ENCODE data around the gene CACNG4.
"Not testable (repeated sequence)": the region's sequence is repeated elsewhere in the genome, so short reads cannot be mapped to it uniquely, and the experiment has no call there.

CACNG4 gene

GRCh38 chr17:66970140-66970539 is 5.6 kb downstream of the CACNG4 start:
- CTCF ChIA-PET, result no interaction called here
- DNase-seq (ENCODE audit: low read depth, low spot score), result no peak
- POLR2A ChIA-PET, result no interaction called here
- no peak for TF ChIP-seq CTCF (IDR thresholded peaks at IDR 0.05; ENCODE audit: insufficient read depth, low read length, missing control alignments)
- H3K4me3 ChIP-seq (ENCODE audit: low read depth, low read length), result no peak overlapping the region

GRCh38 chr17:66970797-66971196 is 6.3 kb downstream of the CACNG4 start:
- POLR2A ChIA-PET, result no interaction called here
- no peak for DNase-seq (ENCODE audit: low read depth, low spot score)
- H3K4me3 ChIP-seq (ENCODE audit: low read depth, low read length), result no peak overlapping the region
- CTCF ChIA-PET, result no interaction called here
- no peak for TF ChIP-seq CTCF (IDR thresholded peaks at IDR 0.05; ENCODE audit: insufficient read depth, low read length, missing control alignments)

- ChIA-PET POLR2A (no interaction called here), CTCF (no interaction called here)
- H3K4me3 ChIP-seq (ENCODE audit: low read depth, low read length), result no peak overlapping the region
Observed at GRCh38 chr17:66971264-66971663, 6.8 kb downstream of the CACNG4 start.

GRCh38 chr17:66971730-66972441 is 7.4 kb downstream of the CACNG4 start:
- CTCF ChIA-PET, result no interaction called here
- no peak for DNase-seq (ENCODE audit: low read depth, low spot score)
- POLR2A ChIA-PET, result no interaction called here
- H3K4me3 ChIP-seq (ENCODE audit: low read depth, low read length), result no peak overlapping the region
- no peak for TF ChIP-seq CTCF (IDR thresholded peaks at IDR 0.05; ENCODE audit: insufficient read depth, low read length, missing control alignments)

More at GRCh38 chr17:66971264-66971663, 6.8 kb downstream of the CACNG4 start:
- no peak for DNase-seq (ENCODE audit: low read depth, low spot score)
- TF ChIP-seq CTCF (IDR thresholded peaks at IDR 0.05; ENCODE audit: insufficient read depth, low read length, missing control alignments), result no peak

GRCh38 chr17:66972442-66972830 is 7.9 kb downstream of the CACNG4 start:
- DNase-seq (ENCODE audit: low read depth, low spot score); CTCF ChIA-PET; H3K4me3 ChIP-seq (ENCODE audit: low read depth, low read length); POLR2A ChIA-PET: not testable (repeated sequence)

GRCh38 chr17:66975188-66975587 is 10.7 kb downstream of the CACNG4 start:
- H3K4me3 ChIP-seq (ENCODE audit: low read depth, low read length), result no peak overlapping the region
- no peak for TF ChIP-seq CTCF (IDR thresholded peaks at IDR 0.05; ENCODE audit: insufficient read depth, low read length, missing control alignments)
- no peak for DNase-seq (ENCODE audit: low read depth, low spot score)
- POLR2A ChIA-PET, result no interaction called here
- CTCF ChIA-PET, result interaction anchor here (0.5 to 1.6 kb wide), 3 partner anchors 10 to 61 kb away, joined by 3 to 4 read pairs (median 4); no protein-coding TSS in a partner anchor
